Thymus (tissue), 11 donors: ENCODE measurements around the gene CEP57L1. TPM values are rescaled to one million over a fixed set of nuclear protein-coding genes. Genes with fewer than 3 reads are reported as not detected.

Experiments used
- DNase-seq, 9 donors: peaks; one replicate each; pipeline ENCODE4 v3.0.0-alpha.2; 2013; ENCODE audit warnings: low spot score in 9 of 9, low read depth in 6 of 9, missing footprints in 1 of 9
- H3K27ac ChIP-seq, 2 donors: one replicate each; pipeline ENCODE4 v1.5.1; 2013; ENCODE audit warnings: control low read depth in 1 of 2, low read depth in 1 of 2, low read length in 1 of 2, mild to moderate bottlenecking in 1 of 2, moderate library complexity in 1 of 2
- H3K27me3 ChIP-seq, 2 donors: one replicate each; pipeline ENCODE4 v1.5.1; 2013; ENCODE audit warnings: low read length in 1 of 2; ENCODE audit not compliant: control insufficient read depth in 2 of 2, insufficient read depth in 1 of 2
- H3K36me3 ChIP-seq, 2 donors: one replicate each; pipeline ENCODE4 v1.5.1; 2013; ENCODE audit warnings: low read length in 1 of 2, mild to moderate bottlenecking in 1 of 2, moderate library complexity in 1 of 2; ENCODE audit not compliant: control insufficient read depth in 2 of 2, insufficient read depth in 2 of 2
- H3K4me1 ChIP-seq, 2 donors: one replicate each; pipeline ENCODE4 v1.5.1; 2013; ENCODE audit warnings: low read length in 2 of 2; ENCODE audit not compliant: control insufficient read depth in 2 of 2, insufficient read depth in 2 of 2
- H3K4me3 ChIP-seq, 2 donors: one replicate each; pipeline ENCODE4 v1.5.1; 2013; ENCODE audit warnings: low read length in 2 of 2, control low read depth in 1 of 2, mild to moderate bottlenecking in 1 of 2
- H3K9me3 ChIP-seq, 2 donors: one replicate each; pipeline ENCODE4 v1.5.1; 2013; ENCODE audit warnings: low read length in 1 of 2, mild to moderate bottlenecking in 1 of 2; ENCODE audit not compliant: control insufficient read depth in 2 of 2, insufficient read depth in 1 of 2
- WGBS: extraction: QIAGEN DNeasy Blood & Tissue Kit; methylation state at CpG from one replicate; pipeline ENCODE4 v1.1.7; 2013; 5-methylcytosine and 5-hydroxymethylcytosine counted together
- polyA plus RNA-seq: library from polyadenylated mRNA; stranded (reverse); fragments of 200-250 nt; gene quantifications from one replicate; pipeline ENCODE4 v1.2.3, GENCODE V29; 2013
- total RNA-seq: library from RNA; stranded (reverse); fragments of 120-200 nt; gene quantifications from one replicate; pipeline ENCODE4 v1.2.4, GENCODE V29; 2013
- donor health status: healthy.

CEP57L1 gene
- total and polyA plus RNA-seq, 2 donors, result 9.9 to 22.2 TPM

DNA sequence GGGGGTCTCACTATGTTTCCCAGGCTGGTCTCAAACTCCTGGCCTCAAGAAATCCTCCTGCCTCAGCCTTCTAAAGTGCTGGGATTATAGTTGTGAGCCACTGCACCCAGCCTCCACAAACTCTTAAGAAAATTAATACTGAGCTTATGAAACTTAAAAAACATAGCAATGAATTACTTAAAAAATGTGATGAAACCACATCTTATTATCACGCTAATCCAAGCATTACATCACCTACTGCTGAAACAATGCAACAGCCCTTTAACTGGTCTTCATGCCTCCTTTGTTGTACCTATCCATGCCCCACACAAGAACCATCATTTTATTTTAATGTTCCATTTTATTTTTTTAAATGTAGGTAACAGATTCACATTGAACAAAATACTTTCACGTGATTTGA lies 25.6 kb upstream of the CEP57L1 start:
- Histone ChIP-seq H3K36me3 (no peaks in the 10 kb centered on the region), H3K4me3 (no peak overlapping the region), H3K9me3 (no peaks in the 10 kb centered on the region), H3K4me1 (peaks cover 0 to 7% of the 10 kb centered on the region in 2 donors), H3K27me3 (no peaks in the 10 kb centered on the region), H3K27ac (no peak overlapping the region)
- DNase-seq, result no peak
- WGBS, result 96% methylated on average over 2 of the region's 2 CpGs

DNA sequence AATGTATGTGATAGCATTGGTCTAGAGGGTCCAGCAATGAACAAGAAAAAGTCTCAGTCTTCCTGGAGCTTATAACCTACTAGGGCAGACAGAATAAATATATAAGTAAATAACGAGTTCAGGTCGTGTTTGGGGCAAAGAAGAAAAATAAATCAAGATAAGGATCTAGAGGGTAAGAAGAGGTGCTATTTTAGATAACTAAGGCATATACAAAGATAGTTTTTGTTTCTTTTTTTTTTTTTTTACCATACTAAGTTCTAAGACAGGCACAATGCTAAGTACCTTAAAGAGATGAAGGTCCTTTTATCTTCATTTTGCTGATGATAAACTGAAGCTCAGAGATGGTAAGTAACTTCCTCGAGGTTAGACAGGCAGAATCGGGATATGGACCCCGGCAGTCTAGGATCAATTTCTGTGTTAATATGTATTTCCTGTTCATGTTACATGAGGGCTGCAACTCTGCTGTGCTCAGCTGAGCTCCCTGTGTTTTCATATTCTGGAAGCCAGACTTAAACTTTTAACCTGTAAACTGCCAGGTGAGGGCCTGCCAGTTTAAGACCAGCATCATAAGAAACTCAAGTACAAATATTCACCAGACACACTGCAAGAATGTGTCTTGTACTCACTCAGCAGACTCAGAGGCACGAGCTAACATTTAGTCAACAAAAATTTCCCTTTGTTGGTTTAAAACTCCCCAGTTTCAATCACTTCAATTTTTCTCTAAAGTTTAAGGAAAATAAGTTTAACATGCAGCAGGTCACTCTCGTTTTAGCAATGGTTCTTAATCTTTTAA lies 24.0 kb upstream of the CEP57L1 start:
- Histone ChIP-seq H3K4me3 (no peak overlapping the region), H3K4me1 (peaks cover under 1 to 7% of the 10 kb centered on the region in 2 donors), H3K36me3 (no peaks in the 10 kb centered on the region), H3K27ac (peak overlapping the region in 1 of 2 donors; percentile 5), H3K9me3 (no peaks in the 10 kb centered on the region), H3K27me3 (no peaks in the 10 kb centered on the region)
- 63% methylated on average over 7 of the region's 7 CpGs for WGBS
- peak in 2 of 9 donors; percentile 18 to 40 for DNase-seq

DNA sequence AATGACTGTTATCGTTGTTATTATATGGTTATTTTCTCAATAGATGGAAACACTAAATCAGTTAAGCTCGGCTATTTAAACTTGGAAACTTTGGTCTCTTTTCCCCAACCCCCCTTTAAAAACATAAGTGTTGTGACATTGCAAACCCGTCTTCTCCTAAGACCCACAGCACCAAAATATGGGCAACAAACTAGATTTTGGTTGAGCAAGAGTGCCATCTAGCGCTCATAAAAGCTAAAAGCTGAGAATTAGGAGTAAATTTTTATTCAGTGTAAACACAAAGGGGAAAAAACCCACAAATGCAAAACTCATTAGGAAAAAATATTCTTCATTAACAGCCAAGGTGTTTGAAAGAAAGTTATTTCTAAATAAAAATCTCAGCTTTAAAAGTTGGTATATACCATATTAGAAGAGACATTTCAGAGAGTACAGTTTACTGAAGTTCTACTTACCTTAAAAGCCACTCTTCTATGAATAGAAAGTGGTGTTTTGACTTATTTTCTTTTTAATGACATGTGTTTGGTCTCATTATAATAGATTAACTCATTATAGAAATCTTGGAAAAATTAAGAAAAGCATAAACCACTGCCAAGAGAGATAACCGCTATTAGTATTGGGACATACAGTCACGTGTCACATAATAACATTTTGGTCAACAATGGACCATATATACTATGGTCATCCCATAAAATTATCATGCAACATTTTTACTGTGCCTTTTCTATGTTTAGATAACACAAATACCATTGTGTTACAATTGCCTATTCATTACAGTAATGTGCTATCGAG lies 21.8 kb upstream of the CEP57L1 start:
- peaks cover 3 to 7% of the 10 kb centered on the region in 2 donors for H3K4me1 ChIP-seq
- WGBS, result 53% methylated on average over 7 of the region's 7 CpGs
- peak; percentile 57 to 91 (median 82) for DNase-seq
- H3K9me3 ChIP-seq, result no peaks in the 10 kb centered on the region
- no peak overlapping the region for H3K27ac ChIP-seq
- H3K36me3 ChIP-seq, result no peaks in the 10 kb centered on the region
- H3K27me3 ChIP-seq, result no peaks in the 10 kb centered on the region
- no peak overlapping the region for H3K4me3 ChIP-seq

DNA sequence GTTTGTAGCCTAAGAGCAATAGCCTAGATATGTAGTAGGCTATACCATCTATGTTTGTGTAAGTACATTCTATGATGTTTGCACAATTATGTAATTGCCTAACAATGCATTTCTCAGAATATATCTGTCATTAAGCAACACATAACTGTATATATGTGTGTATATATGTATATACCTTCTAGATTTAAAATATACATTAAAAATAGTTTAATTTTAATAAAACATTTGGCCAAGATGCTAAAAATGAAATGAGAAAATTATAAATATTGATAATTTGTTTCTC lies 21.2 kb upstream of the CEP57L1 start:
- Histone ChIP-seq H3K27me3 (no peaks in the 10 kb centered on the region), H3K36me3 (no peaks in the 10 kb centered on the region), H3K4me1 (peaks cover 3 to 7% of the 10 kb centered on the region in 2 donors), H3K4me3 (no peak overlapping the region), H3K27ac (no peak overlapping the region), H3K9me3 (no peaks in the 10 kb centered on the region)
- no peak for DNase-seq

- H3K27me3 ChIP-seq, result no peaks in the 10 kb centered on the region
- no peak for DNase-seq
- no peaks in the 10 kb centered on the region for H3K36me3 ChIP-seq
- peaks cover 3 to 9% of the 10 kb centered on the region in 2 donors for H3K4me1 ChIP-seq
- no peaks in the 10 kb centered on the region for H3K9me3 ChIP-seq
- H3K27ac ChIP-seq, result no peak overlapping the region
- no peak overlapping the region for H3K4me3 ChIP-seq
These were observed 19.4 kb upstream of the CEP57L1 start for GRCh38 chr6:109075934-109076333.

DNA sequence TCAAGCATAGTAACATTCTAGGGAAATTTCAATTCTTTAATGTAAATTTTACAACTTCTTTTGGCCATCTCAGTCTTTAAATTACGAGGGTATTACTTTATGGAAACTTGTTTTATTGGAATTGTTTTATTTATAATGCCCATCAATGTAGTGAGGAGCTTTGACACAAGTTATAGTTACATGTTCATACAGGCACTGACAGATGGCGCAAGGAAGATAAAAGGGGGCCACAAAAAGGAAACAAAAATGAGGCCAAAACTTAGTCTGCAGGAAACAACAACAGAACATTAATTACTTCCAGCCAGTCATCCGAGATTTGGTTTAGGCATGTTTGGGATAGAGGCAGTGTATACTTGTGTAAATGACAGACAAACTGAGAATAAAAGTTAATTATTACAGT lies 18.9 kb upstream of the CEP57L1 start:
- H3K4me3 ChIP-seq, result no peak overlapping the region
- 33% methylated on average over 3 of the region's 3 CpGs for WGBS
- H3K27ac ChIP-seq, result no peak overlapping the region
- no peaks in the 10 kb centered on the region for H3K9me3 ChIP-seq
- H3K27me3 ChIP-seq, result no peaks in the 10 kb centered on the region
- DNase-seq, result peak in 3 of 9 donors; percentile 18 to 58 (median 29)
- H3K36me3 ChIP-seq, result no peaks in the 10 kb centered on the region
- H3K4me1 ChIP-seq, result peaks cover 3 to 7% of the 10 kb centered on the region in 2 donors

GRCh38 chr6:109079981-109080380 lies 15.3 kb upstream of the CEP57L1 start:
- Histone ChIP-seq H3K27ac (peak overlapping the region in 1 of 2 donors; percentile 29), H3K9me3 (no peaks in the 10 kb centered on the region), H3K4me3 (no peak overlapping the region), H3K4me1 (peaks cover 3 to 5% of the 10 kb centered on the region in 2 donors), H3K36me3 (peaks cover 0 to 3% of the 10 kb centered on the region in 2 donors), H3K27me3 (no peaks in the 10 kb centered on the region)
- 50% methylated on average over 4 of the region's 4 CpGs for WGBS
- peak in 2 of 9 donors; percentile 30 to 43 for DNase-seq

DNA sequence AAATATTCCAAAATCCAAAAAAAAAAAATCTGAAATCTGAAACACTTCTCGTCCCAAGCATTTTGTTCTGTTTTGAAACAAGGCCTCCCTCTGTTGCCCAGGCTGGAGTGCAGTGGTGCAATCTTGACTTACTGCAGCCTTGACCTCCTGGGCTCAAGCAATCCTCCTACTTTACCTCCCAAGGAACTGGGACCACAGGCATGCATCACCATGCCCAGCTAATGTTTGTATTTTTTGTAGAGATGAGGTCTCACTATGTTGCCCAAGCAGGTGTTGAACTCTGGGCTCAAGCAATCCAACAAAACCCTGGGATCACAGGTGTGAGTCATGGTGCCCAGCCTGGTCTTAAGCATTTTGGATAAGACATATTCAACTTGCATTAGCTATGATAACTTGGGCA lies 14.3 kb upstream of the CEP57L1 start:
- H3K4me3 ChIP-seq, result no peak overlapping the region
- whole genome bisulfite sequencing, result 58% methylated on average over 1 of the region's 1 CpG
- H3K4me1 ChIP-seq, result peaks cover 3 to 5% of the 10 kb centered on the region in 2 donors
- H3K27me3 ChIP-seq, result no peaks in the 10 kb centered on the region
- no peak for DNase-seq
- H3K27ac ChIP-seq, result no peak overlapping the region
- H3K9me3 ChIP-seq, result no peaks in the 10 kb centered on the region
- H3K36me3 ChIP-seq, result peaks cover 0 to 3% of the 10 kb centered on the region in 2 donors

DNA sequence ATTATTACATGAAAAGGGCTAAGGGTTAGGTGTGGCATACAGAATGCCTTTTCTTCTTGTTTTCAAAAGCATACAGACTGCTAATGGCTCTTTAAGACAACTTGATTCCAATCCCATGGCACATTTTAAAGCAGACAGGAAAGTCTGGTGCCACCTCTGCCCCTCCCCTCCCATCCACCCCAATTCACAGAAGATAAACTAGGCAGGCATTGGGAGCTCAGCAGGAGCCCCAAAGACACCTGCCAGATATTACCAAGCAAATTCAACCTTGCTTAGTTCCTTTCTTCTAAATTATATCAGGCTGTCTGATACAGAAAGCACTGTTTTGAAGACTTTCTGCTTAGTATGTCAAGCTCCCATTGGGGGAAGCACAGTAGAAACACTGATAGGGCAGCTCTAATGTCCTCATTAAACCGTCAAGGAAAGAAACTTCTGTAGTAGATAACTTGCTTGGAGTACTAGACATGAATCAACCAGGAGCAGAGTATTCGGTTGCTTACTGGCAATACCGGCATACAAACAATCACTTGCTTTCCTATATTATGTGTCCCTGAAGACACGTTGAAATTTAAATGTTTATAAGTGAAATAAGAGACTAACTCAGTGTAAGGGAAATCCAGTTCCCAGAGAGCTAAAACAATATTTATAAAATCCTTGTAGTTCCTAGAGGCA lies 13.7 kb upstream of the CEP57L1 start:
- Histone ChIP-seq H3K4me1 (peaks cover 0 to 5% of the 10 kb centered on the region in 2 donors), H3K4me3 (no peak overlapping the region), H3K36me3 (peaks cover 0 to 3% of the 10 kb centered on the region in 2 donors), H3K27ac (no peak overlapping the region), H3K9me3 (no peaks in the 10 kb centered on the region), H3K27me3 (no peaks in the 10 kb centered on the region)
- 97% methylated on average over 4 of the region's 4 CpGs for WGBS
- DNase-seq, result no peak
